NCI-H1048 (cell line): ENCODE measurements around the gene PPP1CA.

Experiments used
- DNase-seq: peaks from one replicate; lab custom pipeline; 2025; lab: John Stamatoyannopoulos, UW

Gene PPP1CA

GRCh38 chr11:67351275-67352005 is 50.2 kb downstream of the PPP1CA start:
- DNase-seq = no peak

- no peak for DNase-seq
These were observed 51.7 kb downstream of the PPP1CA start for GRCh38 chr11:67349928-67350465.

GRCh38 chr11:67349457-67349856 is 52.2 kb downstream of the PPP1CA start:
- DNase-seq = no peak

GRCh38 chr11:67349036-67349435 is 52.6 kb downstream of the PPP1CA start:
- no peak for DNase-seq
